Cardiac muscle cell (in vitro differentiated cells and primary cell): ENCODE results near the gene ACTR3. TPM values are rescaled to one million over a fixed set of nuclear protein-coding genes. Genes with fewer than 3 reads are reported as not detected.

Experiments
- DNase-seq, 2 donors: peaks; one replicate each; pipeline versions ENCODE4 v3.0.0 to v3.0.0-alpha.2; 2010 to 2017; ENCODE audit warnings: low read depth in 1 of 2, low spot score in 1 of 2
- H3K27ac ChIP-seq: fragments of 200-600 bp; sonication (generic); 2 replicates; pipeline ENCODE4 v1.5.1; 2016
- H3K27me3 ChIP-seq: fragments of 200-600 bp; sonication (generic); 2 replicates; pipeline ENCODE4 v1.6.0; 2016; ENCODE audit warnings: control low read depth
- H3K36me3 ChIP-seq: fragments of 200-600 bp; sonication (generic); 2 replicates; pipeline ENCODE4 v1.5.1; 2016; ENCODE audit warnings: control low read depth
- H3K4me1 ChIP-seq: fragments of 200-600 bp; sonication (generic); 2 replicates; pipeline ENCODE4 v1.8.1; 2017; ENCODE audit warnings: low read depth, mild to moderate bottlenecking, mixed run types
- H3K4me3 ChIP-seq: fragments of 200-600 bp; sonication (generic); 2 replicates; pipeline ENCODE4 v1.5.1; 2016; ENCODE audit warnings: mild to moderate bottlenecking
- H3K9me3 ChIP-seq: fragments of 200-600 bp; sonication (generic); 2 replicates; pipeline ENCODE4 v1.5.1; 2017; ENCODE audit warnings: low read depth, mild to moderate bottlenecking, control low read depth
- CTCF ChIP-seq: IDR thresholded peaks from 2 replicates; pipeline ENCODE4 v1.5.1; 2012; ENCODE audit warnings: low read depth, mild to moderate bottlenecking, low read length
- polyA plus RNA-seq: library from polyadenylated mRNA; unstranded; fragments of >200 nt; fragmentation: Nextera tagmentation; extraction: Ambion mirVana; gene quantifications from 2 replicates; pipeline ENCODE4 v1.2.1, GENCODE V29; 2016
- total RNA-seq: library from RNA; depleted of rRNA; stranded (reverse); fragments of >200 nt; gene quantifications from 2 replicates; pipeline ENCODE4 v1.2.3, GENCODE V29; 2016

ACTR3 gene
- total and polyA plus RNA-seq, 2 experiments from 2014 or later = 64.5 to 125 TPM

GRCh38 chr2:113846429-113846828 lies 43.5 kb upstream of the ACTR3 start:
- Histone ChIP-seq H3K27me3 (no peaks in the 10 kb centered on the region), H3K27ac (no peak overlapping the region), H3K4me3 (no peak overlapping the region), H3K4me1 (no peaks in the 10 kb centered on the region), H3K9me3 (no peaks in the 10 kb centered on the region), H3K36me3 (no peaks in the 10 kb centered on the region)
- DNase-seq = no peak
- no peak for TF ChIP-seq CTCF

- no peaks in the 10 kb centered on the region for H3K27me3 ChIP-seq
- no peaks in the 10 kb centered on the region for H3K4me1 ChIP-seq
- no peaks in the 10 kb centered on the region for H3K36me3 ChIP-seq
- no peak for DNase-seq
- H3K4me3 ChIP-seq = no peak overlapping the region
- no peak for TF ChIP-seq CTCF
- H3K9me3 ChIP-seq = no peaks in the 10 kb centered on the region
- no peak overlapping the region for H3K27ac ChIP-seq
Measured at GRCh38 chr2:113847144-113847543, 42.7 kb upstream of the ACTR3 start.

- no peak overlapping the region for H3K27ac ChIP-seq
- no peaks in the 10 kb centered on the region for H3K9me3 ChIP-seq
- H3K4me1 ChIP-seq = no peaks in the 10 kb centered on the region
- no peak for DNase-seq
- no peaks in the 10 kb centered on the region for H3K36me3 ChIP-seq
- no peak overlapping the region for H3K4me3 ChIP-seq
- TF ChIP-seq CTCF = no peak
- H3K27me3 ChIP-seq = no peaks in the 10 kb centered on the region
Measured at GRCh38 chr2:113848758-113849415, 41.0 kb upstream of the ACTR3 start.

- Histone ChIP-seq H3K36me3 (no peaks in the 10 kb centered on the region), H3K4me1 (no peaks in the 10 kb centered on the region), H3K4me3 (no peak overlapping the region), H3K27me3 (no peaks in the 10 kb centered on the region), H3K9me3 (no peaks in the 10 kb centered on the region), H3K27ac (no peak overlapping the region)
- no peak for TF ChIP-seq CTCF
- DNase-seq = peak in 1 of 2 donors; percentile 59
Measured at GRCh38 chr2:113850687-113851086, 39.2 kb upstream of the ACTR3 start.

GRCh38 chr2:113851640-113852039 lies 38.2 kb upstream of the ACTR3 start:
- peak in 1 of 2 donors; percentile 94 for DNase-seq
- H3K4me1 ChIP-seq = no peaks in the 10 kb centered on the region
- H3K27ac ChIP-seq = no peak overlapping the region
- no peaks in the 10 kb centered on the region for H3K27me3 ChIP-seq
- no peak for TF ChIP-seq CTCF
- no peak overlapping the region for H3K4me3 ChIP-seq
- no peaks in the 10 kb centered on the region for H3K9me3 ChIP-seq
- no peaks in the 10 kb centered on the region for H3K36me3 ChIP-seq

GRCh38 chr2:113854208-113854607 lies 35.7 kb upstream of the ACTR3 start:
- Histone ChIP-seq H3K4me3 (no peak overlapping the region), H3K4me1 (no peaks in the 10 kb centered on the region), H3K27ac (no peak overlapping the region), H3K27me3 (no peaks in the 10 kb centered on the region), H3K9me3 (no peaks in the 10 kb centered on the region), H3K36me3 (no peaks in the 10 kb centered on the region)
- DNase-seq = no peak
- TF ChIP-seq CTCF = no peak
